ENCODE data around the gene BBX.

Gene BBX

DNA sequence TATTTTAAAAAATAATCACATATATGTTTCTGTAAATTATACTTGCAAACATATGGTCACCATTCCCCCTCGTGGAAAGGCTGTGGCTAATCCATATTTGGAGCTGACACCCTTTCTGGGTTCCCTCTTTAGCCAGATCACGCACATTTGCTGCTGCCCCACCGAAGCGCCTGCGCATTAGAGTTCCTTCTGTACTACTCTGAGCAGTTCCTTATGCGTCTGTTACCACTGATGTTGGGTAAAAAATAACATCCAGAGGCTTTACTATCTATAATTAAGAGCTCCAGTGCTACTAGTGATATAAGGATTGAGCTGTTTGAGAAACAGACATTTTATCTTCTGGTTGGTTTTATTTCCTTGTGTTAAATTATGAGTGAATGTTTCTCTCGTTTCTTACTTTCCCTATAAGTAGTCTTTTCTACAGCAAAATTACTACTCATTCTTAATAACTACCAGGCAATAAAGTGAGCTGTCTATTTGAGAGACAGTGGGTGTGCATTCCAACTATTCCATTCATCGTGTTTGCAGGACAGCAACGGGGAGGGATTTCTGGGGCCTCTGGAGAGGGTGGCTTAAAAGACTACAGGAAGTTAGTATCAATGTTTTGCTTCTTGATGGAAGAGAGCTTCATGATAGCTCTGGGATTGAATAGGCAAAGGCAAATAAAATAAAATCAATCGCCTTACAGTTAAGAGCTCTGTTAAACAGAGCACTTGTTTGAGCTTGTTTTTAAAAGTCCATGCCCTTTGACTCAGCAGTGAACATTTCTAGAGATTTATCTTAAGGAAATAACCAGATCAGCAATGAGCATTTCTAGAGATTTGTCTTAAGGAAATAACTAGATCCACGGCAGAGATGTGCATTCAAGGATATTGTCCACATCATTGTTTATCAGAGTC lies 322.9 kb downstream of the BBX start:
- no peak for DNase-seq (ENCODE audit: low spot score)

DNA sequence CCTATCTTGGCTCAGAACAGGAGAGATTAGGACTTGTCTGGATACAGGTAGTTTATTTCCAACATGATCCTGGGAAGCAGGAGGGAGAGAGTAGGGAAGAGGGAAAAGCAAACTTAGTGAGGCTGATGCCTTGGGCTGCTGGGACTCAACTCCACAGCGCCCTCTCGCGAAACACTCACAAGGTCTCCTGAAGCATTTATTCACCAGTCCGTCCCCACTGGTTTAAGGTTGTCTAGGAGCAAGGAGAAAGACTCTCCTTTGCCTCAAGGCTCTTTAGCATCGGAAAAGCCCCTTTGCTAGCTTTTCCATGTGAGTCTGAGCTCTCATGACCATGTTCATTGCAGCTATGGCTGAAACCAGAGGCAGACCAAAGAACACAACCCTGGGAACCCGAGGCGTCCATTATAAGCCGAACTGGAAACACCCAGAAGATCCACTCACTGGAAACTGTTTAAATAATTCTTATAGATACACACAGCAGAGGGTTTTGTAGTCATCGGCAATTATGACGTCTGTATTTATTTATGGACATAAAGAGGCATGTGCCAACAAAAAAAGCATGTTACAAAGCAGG lies 323.6 kb downstream of the BBX start:
- peak; percentile 31 for DNase-seq (ENCODE audit: low spot score)

- no peak for DNase-seq (ENCODE audit: low spot score)
Measured at GRCh38 chr3:107847791-107848190, 325.0 kb downstream of the BBX start.

- no peak for DNase-seq (ENCODE audit: low spot score)
Measured at GRCh38 chr3:107848351-107848915, 325.7 kb downstream of the BBX start.

DNA sequence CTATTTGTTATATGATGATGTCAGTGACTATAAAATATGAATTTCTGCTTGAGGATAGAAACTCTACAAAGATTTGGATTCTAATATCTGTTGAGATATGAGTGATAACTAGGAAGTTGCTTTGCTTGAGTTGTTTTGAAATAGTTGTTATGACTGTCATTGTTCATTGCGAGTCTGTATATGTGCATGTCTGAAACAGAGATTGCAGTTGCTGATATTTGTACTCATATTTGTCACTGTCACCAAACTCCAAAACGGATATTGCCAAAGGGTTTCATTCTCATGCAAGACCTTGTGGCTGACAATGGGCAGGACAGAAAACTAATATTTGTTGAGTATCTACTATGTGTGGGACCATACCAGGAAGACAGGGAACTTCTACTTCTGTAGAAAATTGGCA lies 327.9 kb downstream of the BBX start:
- DNase-seq (ENCODE audit: low spot score): no peak

DNA sequence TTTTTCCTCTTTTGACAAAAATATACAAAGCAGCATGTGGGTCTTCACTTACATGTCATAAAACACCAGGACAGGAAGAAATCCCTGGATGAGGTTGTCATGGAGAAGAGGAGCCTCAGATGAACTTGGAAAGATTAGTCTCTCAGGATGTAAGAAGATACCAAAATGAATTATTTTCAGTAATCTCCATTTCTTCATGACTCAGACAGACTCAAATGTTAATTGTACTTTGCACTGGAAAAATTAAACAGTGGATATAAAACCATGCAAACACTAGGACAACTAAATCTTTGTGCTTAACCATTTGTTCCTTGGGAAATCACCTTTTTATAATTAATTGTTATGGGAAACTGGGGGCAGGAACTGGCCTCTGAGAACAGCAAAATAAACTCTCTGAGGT lies 331.1 kb downstream of the BBX start:
- DNase-seq (ENCODE audit: low spot score): no peak

- DNase-seq (ENCODE audit: low spot score): no peak
Measured at GRCh38 chr3:107854733-107855132, 332.0 kb downstream of the BBX start.

DNA sequence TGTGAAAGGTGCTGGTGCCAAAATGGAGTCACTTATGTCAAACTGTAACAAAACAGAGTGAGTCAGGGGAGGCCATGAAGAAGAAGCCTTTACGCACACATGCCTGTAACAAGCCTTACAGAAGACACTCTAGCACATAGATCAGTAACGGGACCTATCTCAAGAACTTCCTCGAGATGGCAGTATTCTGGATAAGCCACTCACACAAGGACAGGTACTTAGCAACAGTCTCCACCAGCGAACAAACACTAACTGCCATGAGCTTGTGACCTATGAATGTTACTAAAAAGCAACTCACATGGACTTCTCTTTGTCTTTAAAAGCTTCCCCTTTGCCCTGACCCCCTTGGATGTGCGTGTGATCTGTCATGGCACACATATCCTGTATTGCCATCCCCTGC lies 332.9 kb downstream of the BBX start:
- peak; percentile 54 for DNase-seq (ENCODE audit: low spot score)

GRCh38 chr3:107857854-107858253 lies 335.1 kb downstream of the BBX start:
- DNase-seq (ENCODE audit: low spot score): no peak

GRCh38 chr3:107858876-107859275 lies 336.1 kb downstream of the BBX start:
- no peak for DNase-seq (ENCODE audit: low spot score)

Measured in SW480 (cell line).